ENCODE measurements around the gene HOMER2. TPM values are rescaled to one million over a fixed set of nuclear protein-coding genes. Genes with fewer than 3 reads are reported as not detected.

HOMER2 gene
- total RNA-seq, 1 experiment from 2014 or later, result 14.2 TPM

GRCh38 chr15:82875411-82876003 lies 77.0 kb downstream of the HOMER2 start:
- Histone ChIP-seq H3K14ac (ENCODE audit: insufficient read depth, low read length) (no peak overlapping the region), H3K27ac (ENCODE audit: insufficient read length, low read depth, low read length) (no peak overlapping the region), H3K79me1 (ENCODE audit: insufficient read depth, low read depth, low read length, poor library complexity, severe bottlenecking) (no peaks in the 10 kb centered on the region), H2AFZ (ENCODE audit: low read length) (no peak overlapping the region), H2BK12ac (ENCODE audit: insufficient read length, low read depth, low read length) (no peak overlapping the region), H3K4ac (ENCODE audit: low read depth, low read length) (no peak overlapping the region), H2BK5ac (ENCODE audit: insufficient read length, low read length) (no peak overlapping the region), H3T11ph (ENCODE audit: low read length) (no peak overlapping the region), H2BK20ac (ENCODE audit: low read depth, low read length, poor library complexity, severe bottlenecking) (no peak overlapping the region), H3K27me3 (ENCODE audit: insufficient read depth, low read length) (no peaks in the 10 kb centered on the region), H2BK120ac (ENCODE audit: low read depth, low read length, poor library complexity, severe bottlenecking) (no peak overlapping the region), H2AK5ac (ENCODE audit: insufficient read length, low read length) (no peak overlapping the region), H4K8ac (replicated peaks; ENCODE audit: insufficient read length, low read depth, low read length) (no peak overlapping the region), H3K4me2 (ENCODE audit: insufficient read depth, insufficient read length, low read length) (no peak overlapping the region), H3K9ac (ENCODE audit: extremely low read depth, insufficient read length, low read length) (no peak overlapping the region), H4K91ac (ENCODE audit: insufficient read length, low read depth, low read length) (no peak overlapping the region), H3K9me3 (ENCODE audit: control insufficient read depth, low read depth, low read length) (no peaks in the 10 kb centered on the region), H3K4me1 (ENCODE audit: insufficient read depth, low read length) (no peaks in the 10 kb centered on the region), H3K23me2 (ENCODE audit: insufficient read length, low read depth, low read length, poor library complexity, severe bottlenecking) (no peaks in the 10 kb centered on the region), H3K23ac (ENCODE audit: insufficient read length, low read depth, low read length) (no peak overlapping the region), H2BK15ac (ENCODE audit: low read depth, low read length) (no peak overlapping the region), H3K56ac (ENCODE audit: insufficient read length, low read depth, low read length) (no peak overlapping the region), H3K18ac (ENCODE audit: insufficient read length, low read depth, low read length) (no peak overlapping the region), H4K5ac (ENCODE audit: insufficient read length, low read depth, low read length) (no peak overlapping the region), H3K79me2 (ENCODE audit: insufficient read depth, low read length) (no peaks in the 10 kb centered on the region), H4K20me1 (ENCODE audit: control insufficient read depth, insufficient read depth, insufficient read length) (no peaks in the 10 kb centered on the region)
- no CpG with 5 or more reads among the region's 7 CpGs for WGBS (ENCODE audit: extremely low coverage, insufficient read length, low lambda C conversion rate)
- DNase-seq, result no peak
- Mint-ChIP-seq H3K36me3 (ENCODE audit: insufficient read depth in 1 of 3, low read depth in 3 of 3) (no peaks in the 10 kb centered on the region), H3K4me1 (peaks cover 0 to 9% of the 10 kb centered on the region in 2 experiments; a peak in 3 of 4 replicates), H3K9me3 (no peaks in the 10 kb centered on the region), H3K27me3 (ENCODE audit: low read depth) (peaks cover 2% of the 10 kb centered on the region; the same call in 1 of the 2 replicates), H3K27ac (no peak overlapping the region), H3K4me3 (no peak overlapping the region)
- TF ChIP-seq, protein P1, sequence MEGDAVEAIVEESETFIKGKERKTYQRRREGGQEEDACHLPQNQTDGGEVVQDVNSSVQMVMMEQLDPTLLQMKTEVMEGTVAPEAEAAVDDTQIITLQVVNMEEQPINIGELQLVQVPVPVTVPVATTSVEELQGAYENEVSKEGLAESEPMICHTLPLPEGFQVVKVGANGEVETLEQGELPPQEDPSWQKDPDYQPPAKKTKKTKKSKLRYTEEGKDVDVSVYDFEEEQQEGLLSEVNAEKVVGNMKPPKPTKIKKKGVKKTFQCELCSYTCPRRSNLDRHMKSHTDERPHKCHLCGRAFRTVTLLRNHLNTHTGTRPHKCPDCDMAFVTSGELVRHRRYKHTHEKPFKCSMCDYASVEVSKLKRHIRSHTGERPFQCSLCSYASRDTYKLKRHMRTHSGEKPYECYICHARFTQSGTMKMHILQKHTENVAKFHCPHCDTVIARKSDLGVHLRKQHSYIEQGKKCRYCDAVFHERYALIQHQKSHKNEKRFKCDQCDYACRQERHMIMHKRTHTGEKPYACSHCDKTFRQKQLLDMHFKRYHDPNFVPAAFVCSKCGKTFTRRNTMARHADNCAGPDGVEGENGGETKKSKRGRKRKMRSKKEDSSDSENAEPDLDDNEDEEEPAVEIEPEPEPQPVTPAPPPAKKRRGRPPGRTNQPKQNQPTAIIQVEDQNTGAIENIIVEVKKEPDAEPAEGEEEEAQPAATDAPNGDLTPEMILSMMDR (conservative IDR thresholded peaks at IDR 0.05), result no peak

Measured in H9 (cell line).